Cardiac septum (tissue), 1 donor: ENCODE data around the gene CPEB4. TPM values are rescaled to one million over a fixed set of nuclear protein-coding genes. Genes with fewer than 3 reads are reported as not detected.
A peak's percentile ranks its signal among the peaks of the same experiment; 100 is the strongest.

Source experiments
- DNase-seq: peaks from one replicate; pipeline ENCODE4 v3.0.0-alpha.2; 2020; ENCODE audit warnings: low spot score
- intact Hi-C: fragments of 100-400 bp; cut with DNase I; formaldehyde crosslinking; loops from one replicate; pipeline ENCODE4 v1.14.0; 2022
- total RNA-seq: library from RNA; stranded (reverse); fragmentation: NEBNext Ultra II Directional; extraction: Animal tissue kit (Norgen Biotek cat#: 25700); gene quantifications from one replicate; pipeline ENCODE4 v1.2.1, GENCODE V29; 2021
- donor health status: DM: no; HTN: no; CAD: no.

The CPEB4 gene
- total RNA-seq, 1 donor from 2014 or later: 187 TPM

- intact Hi-C loops: no loop called here
- no peak for DNase-seq
Measured at GRCh38 chr5:173963867-173964441, 75.8 kb downstream of the CPEB4 start.

DNA sequence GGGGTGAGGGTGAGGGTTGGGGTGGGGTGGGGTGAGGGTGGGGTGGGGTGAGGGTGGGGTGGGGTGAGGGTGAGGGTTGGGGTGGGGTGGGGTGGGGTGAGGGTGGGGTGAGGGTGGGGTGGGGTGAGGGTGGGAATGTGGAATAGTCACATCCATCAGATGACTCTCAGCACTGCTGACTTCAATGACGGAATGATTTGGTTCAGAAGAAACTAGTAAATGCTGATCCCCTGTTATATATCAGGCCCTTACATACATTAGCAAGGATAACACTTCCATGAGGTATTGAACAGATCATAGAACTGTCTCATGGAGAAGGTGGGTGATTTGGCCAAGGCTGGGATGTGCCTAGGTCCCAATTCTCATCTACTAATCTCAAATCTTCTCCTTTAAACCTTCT, 76.4 kb downstream of the CPEB4 start:
- no peak for DNase-seq
- intact Hi-C loops: no loop called here

GRCh38 chr5:173967241-173967640, 79.1 kb downstream of the CPEB4 start:
- no peak for DNase-seq
- intact Hi-C loops: no loop called here

GRCh38 chr5:173968154-173968797, 80.1 kb downstream of the CPEB4 start:
- intact Hi-C loops: no loop called here
- no peak for DNase-seq

DNA sequence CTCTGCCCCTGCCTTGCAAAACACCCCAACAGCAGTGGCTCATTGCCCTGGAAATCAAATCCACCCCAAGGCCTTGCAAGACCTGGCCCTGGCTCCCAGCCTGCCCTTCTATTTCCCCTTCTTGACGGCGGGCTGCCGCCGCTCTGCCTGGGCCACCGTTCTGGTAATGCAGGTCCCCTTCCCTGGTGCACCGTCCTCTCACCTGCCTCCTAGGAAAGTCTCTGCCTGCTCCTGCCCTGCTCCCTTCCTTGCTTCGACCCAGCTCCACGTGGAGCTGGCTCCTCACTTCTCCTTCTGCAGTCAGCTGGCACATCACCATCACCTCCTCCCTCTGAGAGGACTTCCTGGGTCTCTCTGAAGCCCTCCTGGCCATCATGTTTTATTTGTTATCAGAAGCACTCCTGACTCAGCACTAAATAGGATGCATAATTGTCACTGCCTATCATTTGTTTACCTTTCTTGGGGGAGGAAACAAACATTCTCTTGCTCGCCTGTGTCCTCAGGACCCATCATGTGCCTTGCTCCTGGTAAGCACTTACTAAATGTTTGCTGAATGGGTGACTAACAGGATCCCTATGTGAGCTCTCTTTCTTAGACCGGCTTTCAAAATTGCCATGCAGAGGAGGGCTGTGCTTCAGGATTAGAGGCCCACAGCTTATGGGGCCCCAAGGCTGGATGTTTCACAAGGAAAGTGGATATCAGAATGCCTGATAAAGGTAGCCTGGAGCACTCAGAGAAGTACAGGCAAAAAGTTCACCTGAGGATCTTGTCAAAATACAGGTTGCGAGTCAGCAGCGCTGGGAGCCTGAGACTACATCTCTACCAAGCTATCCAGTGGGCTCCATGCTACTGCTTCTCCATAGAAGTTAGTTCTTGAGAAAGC, 81.3 kb downstream of the CPEB4 start:
- DNase-seq: no peak
- intact Hi-C loops: loop anchor here (5.0 to 10.0 kb wide), 2 partner anchors 47 to 675 kb away; no protein-coding TSS in a partner anchor

GRCh38 chr5:173970878-173971650, 82.9 kb downstream of the CPEB4 start:
- intact Hi-C loops: loop anchor here (5.0 to 10.0 kb wide), 2 partner anchors 49 to 676 kb away; no protein-coding TSS in a partner anchor

GRCh38 chr5:173971681-173972345, 83.7 kb downstream of the CPEB4 start:
- DNase-seq: no peak
- intact Hi-C loops: loop anchor here (2.0 to 10.0 kb wide), 4 partner anchors 50 to 677 kb away; partner anchors contain the start of gene CPEB4

More at GRCh38 chr5:173970878-173971650, 82.9 kb downstream of the CPEB4 start:
- DNase-seq: no peak

GRCh38 chr5:173972607-173972924, 84.4 kb downstream of the CPEB4 start:
- intact Hi-C loops: loop anchor here (2.0 to 10.0 kb wide), 4 partner anchors 50 to 678 kb away; partner anchors contain the start of gene CPEB4
- no peak for DNase-seq

DNA sequence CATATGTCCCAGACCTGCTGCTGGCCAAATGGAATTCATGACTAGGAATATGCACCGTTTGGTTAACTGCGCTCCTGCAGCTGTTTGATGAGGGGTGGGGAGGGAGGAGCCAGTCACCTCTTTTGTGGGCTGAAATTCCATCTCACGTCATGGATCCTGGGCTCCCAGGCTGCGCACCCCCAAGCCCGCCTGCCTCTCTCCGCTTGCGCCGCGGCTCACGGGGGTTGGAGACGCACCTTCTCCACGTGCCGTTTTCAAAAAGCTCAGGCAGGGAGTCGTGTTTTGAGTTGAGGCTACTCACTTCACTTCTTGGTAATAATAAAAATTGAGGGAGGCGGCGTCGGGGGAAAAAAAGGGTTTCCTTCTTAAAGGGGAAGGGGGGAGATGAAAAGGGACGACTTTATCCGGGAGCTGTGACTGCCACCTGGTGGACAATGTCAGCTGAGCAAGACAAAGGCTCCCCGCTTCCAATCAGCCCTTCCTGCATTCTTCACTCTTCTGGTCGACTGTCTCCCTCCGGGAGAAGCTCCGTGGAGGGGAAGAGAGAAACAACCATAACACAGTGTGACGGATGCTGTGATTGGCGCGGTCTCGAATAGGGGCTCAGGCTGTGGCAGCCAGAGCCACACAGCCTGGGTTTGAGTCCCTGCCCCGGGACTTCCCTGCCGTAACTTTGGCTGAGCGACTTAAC, 84.9 kb downstream of the CPEB4 start:
- DNase-seq: peak; percentile 85
- intact Hi-C loops: loop anchor here (1.0 to 10.0 kb wide), 5 partner anchors 51 to 678 kb away; partner anchors contain the start of genes BOD1 and CPEB4

DNA sequence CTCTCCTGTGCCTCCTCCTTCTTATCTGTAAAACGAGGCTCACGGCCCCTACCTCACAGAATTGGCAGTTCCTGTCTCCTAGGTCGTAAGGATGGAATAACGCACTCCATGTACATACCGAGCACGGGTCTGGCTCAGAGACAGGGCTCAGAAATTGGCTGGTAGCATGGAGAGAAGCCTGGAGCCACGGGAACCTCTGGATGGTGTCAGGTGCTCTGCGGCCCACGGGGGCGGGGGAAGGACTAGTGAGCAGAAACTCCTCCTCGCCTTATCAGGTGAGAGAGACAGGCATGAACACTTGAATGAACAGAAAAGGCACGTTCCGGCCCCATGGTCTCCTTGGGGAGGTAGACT, 85.4 kb downstream of the CPEB4 start:
- intact Hi-C loops: loop anchor here (1.0 to 10.0 kb wide), 5 partner anchors 51 to 679 kb away; partner anchors contain the start of genes BOD1 and CPEB4
- DNase-seq: no peak

DNA sequence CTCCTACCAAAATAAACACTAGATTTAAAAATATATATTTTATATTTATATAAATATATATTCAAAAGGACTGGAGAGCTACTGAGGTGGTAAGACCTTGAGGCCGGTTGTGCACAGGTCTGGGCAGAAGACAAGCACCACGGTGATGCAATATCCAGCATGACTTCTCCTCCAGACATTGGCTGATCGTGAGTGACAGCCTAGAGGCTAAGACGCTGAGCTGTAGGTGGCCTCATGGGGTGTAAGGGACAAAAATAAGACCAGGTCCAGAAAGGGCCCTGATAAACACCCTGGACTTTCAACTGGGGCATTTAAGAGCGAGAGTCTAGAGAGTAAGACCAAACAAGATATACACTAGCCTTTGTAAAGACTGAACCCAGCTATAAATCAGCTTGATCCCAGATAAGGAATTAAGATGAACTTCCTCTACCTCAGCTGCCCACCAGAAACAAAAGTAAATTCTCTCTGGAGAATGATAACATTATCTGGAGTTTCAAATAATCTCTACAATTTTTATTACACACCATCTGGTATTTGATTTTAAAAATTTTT, 86.6 kb downstream of the CPEB4 start:
- no peak for DNase-seq
- intact Hi-C loops: loop anchor here (5.0 to 10.0 kb wide), 2 partner anchors 52 to 680 kb away; no protein-coding TSS in a partner anchor

DNA sequence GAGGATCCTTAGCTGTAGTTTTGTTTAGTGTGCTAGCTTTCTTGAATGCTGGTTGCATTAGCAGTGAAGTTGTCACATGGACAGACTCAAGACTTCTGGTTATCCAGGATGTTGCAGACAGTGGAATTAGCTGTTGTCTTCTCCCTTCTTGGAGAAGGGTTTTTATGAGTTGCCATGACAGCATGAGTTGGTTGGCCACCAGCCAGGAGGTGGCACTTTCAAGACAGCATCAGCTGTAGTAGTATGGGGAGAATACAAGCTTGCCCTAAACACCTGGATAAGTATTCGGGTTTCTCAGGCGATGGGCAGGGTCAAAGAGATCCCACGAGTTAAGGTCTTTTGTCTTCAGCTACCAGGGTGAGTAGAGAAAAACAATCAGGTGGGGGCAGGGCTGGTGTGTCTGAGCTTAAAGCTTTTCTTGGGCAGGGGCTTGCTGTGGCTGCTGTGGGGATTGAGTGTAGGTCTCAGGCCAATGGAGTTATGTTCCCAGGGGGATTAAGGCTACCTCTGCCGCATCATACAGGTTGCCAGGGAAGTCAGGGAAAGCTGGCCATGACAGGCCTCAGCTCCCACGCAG, 93.1 kb downstream of the CPEB4 start:
- DNase-seq: no peak
- intact Hi-C loops: no loop called here

DNA sequence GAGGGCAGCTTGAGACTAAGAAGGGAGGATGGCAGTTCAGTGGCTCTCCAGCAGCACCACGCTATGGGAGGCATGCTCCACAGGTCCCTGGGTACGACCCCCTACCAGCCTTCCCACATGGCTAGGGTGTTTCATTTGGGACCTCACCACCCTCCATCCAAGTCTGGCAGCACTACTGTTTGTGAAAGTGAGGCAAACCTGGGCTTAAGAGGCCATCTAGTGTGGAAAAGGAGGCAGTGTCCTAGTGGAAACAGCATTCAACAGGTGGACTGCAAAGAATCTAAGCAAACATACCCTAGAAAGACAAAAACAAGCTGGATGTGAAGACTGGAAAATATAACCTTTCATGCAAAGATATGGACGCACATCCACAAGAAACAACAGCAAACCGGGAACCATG, 96.1 kb downstream of the CPEB4 start:
- no peak for DNase-seq
- intact Hi-C loops: no loop called here

DNA sequence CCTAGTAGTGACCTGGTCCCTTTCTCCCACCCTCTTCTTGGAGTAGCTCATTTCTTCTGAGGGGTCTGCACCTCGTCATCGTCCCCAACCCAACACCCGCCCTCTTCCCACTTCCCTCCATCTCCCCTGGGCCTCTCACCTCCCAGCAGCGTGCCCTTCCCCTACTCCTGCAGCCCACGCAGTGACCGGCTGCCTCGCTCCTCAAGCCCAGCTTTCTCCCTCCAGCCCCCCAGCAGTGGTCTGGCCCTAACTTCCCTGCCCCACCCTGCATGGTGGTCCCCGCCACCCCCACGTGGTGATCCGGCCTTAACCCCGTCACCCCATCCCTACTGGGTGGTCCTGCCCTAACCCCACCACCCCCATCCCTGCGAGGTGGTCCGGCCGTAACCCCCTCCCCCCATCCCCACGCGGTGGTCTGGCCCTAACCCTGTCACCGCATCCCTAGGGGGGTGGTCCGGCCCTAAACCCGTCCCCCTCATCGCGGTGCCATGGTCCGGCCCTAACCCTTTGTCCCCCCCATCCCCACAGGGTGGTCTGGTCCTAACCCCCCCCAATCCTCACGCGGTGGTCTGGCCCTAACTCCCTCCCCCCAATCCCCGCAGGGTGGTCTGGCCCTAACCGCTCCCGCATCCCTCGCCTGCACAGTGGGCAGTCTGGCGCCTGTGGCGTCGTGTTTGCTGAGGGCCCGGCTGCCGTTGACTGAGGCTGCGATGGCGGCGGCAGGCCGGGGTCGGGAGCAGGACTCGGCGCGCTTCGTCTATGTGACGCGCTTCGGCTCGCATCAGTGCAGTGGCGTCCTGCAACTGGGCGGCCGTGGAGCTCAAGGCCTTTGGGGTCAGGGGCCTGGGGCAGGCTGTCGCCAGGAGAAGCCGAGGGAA, 100.6 kb downstream of the CPEB4 start, which contains the start of gene C5orf47:
TSS of gene C5orf47 (plus strand) at position 617 of the 878 bp plus-strand sequence. CDS start at position 711, 94 bp downstream.
- DNase-seq: no peak
- intact Hi-C loops: no loop called here

DNA sequence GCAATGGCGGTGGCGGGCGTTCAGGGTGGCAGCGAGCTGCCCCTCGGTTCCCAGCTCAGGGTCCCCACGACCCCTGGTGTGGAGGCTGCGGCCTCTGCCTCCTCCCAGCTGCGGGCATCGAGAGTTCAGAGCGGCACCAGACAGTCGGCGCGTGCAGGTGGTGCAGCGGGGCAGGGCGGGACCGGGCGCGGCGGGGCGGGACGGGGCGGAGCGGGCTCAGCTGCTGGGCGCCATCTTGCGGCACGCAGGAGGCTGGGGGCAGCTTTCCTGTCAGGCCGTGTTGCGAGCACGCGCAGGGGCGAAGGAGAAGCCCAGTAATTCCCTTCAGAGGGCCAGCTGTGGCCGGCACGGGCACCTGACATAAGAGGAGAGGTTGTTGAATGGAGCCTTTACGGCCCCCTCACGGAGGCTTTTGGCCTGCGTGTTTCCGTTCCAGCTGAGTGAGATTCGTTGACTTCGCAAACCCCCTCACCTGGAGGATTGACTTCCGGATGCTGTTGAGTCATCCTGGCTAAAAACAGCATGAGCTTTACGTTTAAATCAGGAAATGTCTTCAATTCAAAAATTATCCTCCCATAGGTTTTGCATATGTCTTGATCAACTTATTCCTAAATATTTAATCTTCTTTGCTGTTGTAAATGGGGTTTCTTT, 101.4 kb downstream of the CPEB4 start:
- intact Hi-C loops: no loop called here

DNA sequence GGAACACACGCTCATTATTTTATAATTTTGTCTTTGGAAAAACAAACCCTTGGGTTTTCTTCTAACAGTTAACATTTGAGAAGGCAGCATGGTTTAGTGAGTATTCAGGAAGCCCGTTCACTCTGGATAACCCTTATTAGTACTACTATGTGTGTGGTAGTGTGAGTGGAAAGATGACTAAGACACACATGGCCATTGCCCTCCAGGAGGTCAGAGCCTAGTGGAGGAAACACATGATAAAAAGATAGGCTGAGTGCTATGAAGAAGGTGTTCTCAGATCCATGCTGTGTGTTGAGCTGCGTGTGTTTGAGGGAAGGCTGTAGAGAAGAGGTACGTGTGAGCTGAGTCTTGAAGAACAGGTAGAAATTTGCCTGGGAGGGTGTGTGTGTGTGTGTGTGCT, 109.2 kb downstream of the CPEB4 start:
- intact Hi-C loops: no loop called here
- no peak for DNase-seq

More for the DNA sequence above, 101.4 kb downstream of the CPEB4 start:
- no peak for DNase-seq
